ENCODE data around the gene NUDCD3.

Gene NUDCD3

DNA sequence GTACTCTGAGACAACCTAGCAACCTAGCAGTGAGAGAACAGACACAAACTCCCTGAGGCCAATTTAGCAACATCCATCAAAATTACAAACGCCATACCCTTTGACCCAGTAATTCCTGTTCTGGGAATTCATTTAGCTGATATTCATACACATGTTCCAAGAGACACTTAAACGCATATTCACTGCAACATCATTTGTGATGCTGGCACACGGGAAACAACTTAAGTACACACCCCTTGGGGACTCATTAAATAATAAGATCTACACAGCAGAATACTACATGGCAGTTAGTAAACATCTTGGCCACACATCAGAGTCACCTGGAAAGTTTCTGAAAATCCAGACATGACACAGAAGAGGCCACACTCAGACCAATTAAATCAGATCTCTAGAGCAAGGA is 17.6 kb downstream of the NUDCD3 start:
- DNase-seq (ENCODE audit: low read depth, low spot score) = no peak
- TF ChIP-seq, protein P1, sequence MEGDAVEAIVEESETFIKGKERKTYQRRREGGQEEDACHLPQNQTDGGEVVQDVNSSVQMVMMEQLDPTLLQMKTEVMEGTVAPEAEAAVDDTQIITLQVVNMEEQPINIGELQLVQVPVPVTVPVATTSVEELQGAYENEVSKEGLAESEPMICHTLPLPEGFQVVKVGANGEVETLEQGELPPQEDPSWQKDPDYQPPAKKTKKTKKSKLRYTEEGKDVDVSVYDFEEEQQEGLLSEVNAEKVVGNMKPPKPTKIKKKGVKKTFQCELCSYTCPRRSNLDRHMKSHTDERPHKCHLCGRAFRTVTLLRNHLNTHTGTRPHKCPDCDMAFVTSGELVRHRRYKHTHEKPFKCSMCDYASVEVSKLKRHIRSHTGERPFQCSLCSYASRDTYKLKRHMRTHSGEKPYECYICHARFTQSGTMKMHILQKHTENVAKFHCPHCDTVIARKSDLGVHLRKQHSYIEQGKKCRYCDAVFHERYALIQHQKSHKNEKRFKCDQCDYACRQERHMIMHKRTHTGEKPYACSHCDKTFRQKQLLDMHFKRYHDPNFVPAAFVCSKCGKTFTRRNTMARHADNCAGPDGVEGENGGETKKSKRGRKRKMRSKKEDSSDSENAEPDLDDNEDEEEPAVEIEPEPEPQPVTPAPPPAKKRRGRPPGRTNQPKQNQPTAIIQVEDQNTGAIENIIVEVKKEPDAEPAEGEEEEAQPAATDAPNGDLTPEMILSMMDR (IDR thresholded peaks at IDR 0.05; ENCODE audit: low read depth, low read length) = no peak
- no peak overlapping the region for H3K4me3 ChIP-seq (ENCODE audit: low read depth, low read length)
- in situ Hi-C loops (cut with HindIII; ENCODE audit: low sequenced_read_pairs) = no loop called here

DNA sequence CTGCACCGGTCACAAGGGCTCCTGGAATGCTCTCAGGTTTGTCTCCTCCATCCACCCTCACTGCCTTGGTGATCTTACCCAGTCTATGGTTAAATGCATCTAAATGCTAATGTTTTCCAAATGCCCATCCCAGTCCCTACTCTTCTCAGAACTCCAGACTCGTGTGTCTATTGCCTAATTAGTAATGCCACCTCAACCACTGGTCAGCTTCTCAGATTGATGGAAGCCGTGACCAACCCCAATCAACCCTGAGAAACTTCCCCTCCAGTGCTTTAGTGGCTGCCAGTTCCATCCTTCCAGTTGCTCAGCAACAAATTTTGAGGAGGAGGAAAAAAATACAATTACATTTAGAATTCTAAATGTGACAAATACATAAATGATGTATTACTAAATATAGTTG is 18.6 kb downstream of the NUDCD3 start:
- in situ Hi-C loops (cut with HindIII; ENCODE audit: low sequenced_read_pairs) = no loop called here
- TF ChIP-seq, protein P1 (IDR thresholded peaks at IDR 0.05; ENCODE audit: low read depth, low read length) = no peak
- DNase-seq (ENCODE audit: low read depth, low spot score) = no peak
- no peak overlapping the region for H3K4me3 ChIP-seq (ENCODE audit: low read depth, low read length)

DNA sequence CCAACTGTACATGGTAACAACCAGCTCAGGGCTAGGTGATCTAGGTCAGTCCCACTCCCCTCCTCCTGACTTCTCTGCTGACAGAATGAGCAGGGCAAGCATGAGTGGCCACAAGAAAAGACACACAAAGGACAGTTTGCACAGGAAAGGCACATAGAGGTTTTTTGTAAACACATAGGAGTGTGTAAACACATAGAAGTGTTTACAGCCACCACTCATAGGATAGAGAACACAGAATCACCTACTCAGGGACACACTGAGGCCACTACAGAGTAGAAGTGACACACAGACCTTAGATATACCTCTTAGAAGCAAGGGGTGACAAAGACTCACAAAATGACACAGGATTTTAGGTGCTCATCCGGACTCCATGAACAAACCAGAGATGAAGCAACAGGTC is 19.0 kb downstream of the NUDCD3 start:
- DNase-seq (ENCODE audit: low read depth, low spot score) = no peak
- in situ Hi-C loops (cut with HindIII; ENCODE audit: low sequenced_read_pairs) = no loop called here
- no peak overlapping the region for H3K4me3 ChIP-seq (ENCODE audit: low read depth, low read length)
- TF ChIP-seq, protein P1 (IDR thresholded peaks at IDR 0.05; ENCODE audit: low read depth, low read length) = no peak

DNA sequence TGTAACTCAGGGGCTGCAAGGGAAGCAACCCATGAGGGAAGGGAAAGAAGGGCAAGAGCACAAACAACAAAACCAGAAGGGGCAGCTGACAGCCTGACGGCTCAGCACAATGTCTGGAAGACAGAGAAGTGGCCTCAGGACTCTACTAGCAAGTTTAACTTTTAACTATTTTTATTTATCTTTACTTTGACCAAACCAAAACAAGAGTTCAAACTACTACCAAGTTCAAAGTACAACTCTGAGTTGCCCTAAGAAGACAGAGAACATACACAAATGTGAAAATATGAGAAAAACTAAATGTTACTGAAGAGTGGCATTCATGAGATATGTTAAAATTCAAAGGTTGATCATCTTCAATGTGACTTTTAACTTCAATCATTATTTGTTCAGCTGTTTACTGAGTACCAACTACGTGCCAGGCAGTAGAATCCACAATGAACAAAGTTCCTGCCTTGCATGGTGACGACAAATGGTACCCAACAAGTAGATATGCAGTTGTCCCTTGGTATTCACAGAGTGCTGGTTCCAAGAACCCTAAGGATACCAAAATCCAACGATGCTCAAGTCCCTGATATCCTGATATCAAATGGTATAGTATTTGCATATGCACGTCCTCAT is 19.7 kb downstream of the NUDCD3 start:
- TF ChIP-seq, protein P1 (IDR thresholded peaks at IDR 0.05; ENCODE audit: low read depth, low read length) = no peak
- in situ Hi-C loops (cut with HindIII; ENCODE audit: low sequenced_read_pairs) = no loop called here
- H3K4me3 ChIP-seq (ENCODE audit: low read depth, low read length) = no peak overlapping the region
- DNase-seq (ENCODE audit: low read depth, low spot score) = no peak

DNA sequence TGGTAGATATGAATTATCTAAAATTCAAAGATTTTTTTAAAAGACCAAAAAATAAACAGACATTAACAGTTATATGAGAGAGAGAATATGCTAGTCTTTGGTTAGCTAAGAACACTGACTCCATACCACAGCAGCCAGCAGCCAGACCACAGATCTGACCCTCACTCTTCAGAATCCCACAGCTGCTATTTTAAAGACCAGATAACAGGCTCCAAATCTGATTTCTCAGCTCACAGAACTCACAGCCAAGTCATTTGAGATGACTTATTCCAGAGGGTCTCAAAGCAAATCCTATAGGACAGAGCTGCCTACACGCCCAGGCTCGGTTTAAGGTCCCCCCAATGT is 20.4 kb downstream of the NUDCD3 start:
- peak; percentile 59 for DNase-seq (ENCODE audit: low read depth, low spot score)

DNA sequence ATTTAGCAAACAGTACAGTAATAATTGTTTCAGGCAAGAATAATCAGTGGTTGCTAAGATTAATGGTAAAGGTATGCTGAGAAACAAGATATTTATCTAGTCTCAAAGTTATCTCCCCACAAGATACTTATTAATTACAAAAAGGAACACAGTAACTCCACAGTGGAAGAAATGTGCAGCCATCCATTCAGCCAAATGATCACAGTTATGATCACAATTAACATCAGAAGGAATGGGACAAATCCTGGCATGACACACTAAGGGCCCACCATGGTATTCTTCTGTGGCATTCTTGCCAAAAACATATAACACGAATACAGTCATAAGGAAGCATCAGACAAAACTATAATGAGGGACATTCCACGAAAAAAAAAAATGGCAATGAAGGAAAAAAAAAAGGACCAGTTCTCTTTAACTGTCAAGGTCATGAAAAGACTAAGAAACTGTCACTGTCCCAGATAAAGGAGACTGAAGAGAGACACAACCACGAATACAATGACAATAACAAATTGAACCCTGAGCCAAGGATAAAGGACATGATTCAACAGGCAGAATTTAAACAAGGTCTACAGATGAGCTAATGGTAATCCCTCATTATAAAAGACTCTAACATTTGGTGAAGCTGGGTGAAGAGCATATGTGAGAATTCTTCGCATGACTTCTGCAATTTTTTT is 20.9 kb downstream of the NUDCD3 start:
- TF ChIP-seq, protein P1 (IDR thresholded peaks at IDR 0.05; ENCODE audit: low read depth, low read length) = no peak
- DNase-seq (ENCODE audit: low read depth, low spot score) = no peak
- in situ Hi-C loops (cut with HindIII; ENCODE audit: low sequenced_read_pairs) = no loop called here
- no peak overlapping the region for H3K4me3 ChIP-seq (ENCODE audit: low read depth, low read length)

More for the DNA sequence above, 20.4 kb downstream of the NUDCD3 start:
- in situ Hi-C loops (cut with HindIII; ENCODE audit: low sequenced_read_pairs) = no loop called here
- TF ChIP-seq, protein P1 (IDR thresholded peaks at IDR 0.05; ENCODE audit: low read depth, low read length) = no peak
- no peak overlapping the region for H3K4me3 ChIP-seq (ENCODE audit: low read depth, low read length)

Data from astrocyte of the spinal cord (primary cell).